Esophagus squamous epithelium (tissue), 4 donors: ENCODE results near the gene GSAP.

Source experiments
- POLR2A ChIP-seq, 4 donors: fragments of 450-650 bp; IDR thresholded peaks; one replicate each; pipeline ENCODE4 v1.6.1; 2017; ENCODE audit warnings: antibody characterized with exemption in 4 of 4, mild to moderate bottlenecking in 4 of 4, moderate library complexity in 3 of 4
- TF ChIP-seq, protein P1 (sequence below), 6 experiments: fragments of 450-650 bp in 4 of 6; fragments of 200-600 bp in 2 of 6; sonication (generic) in 2 of 6; IDR thresholded peaks; one replicate each; pipeline ENCODE4 v1.5.1; 2016 to 2019; ENCODE audit warnings: antibody characterized with exemption in 6 of 6, mild to moderate bottlenecking in 4 of 6, moderate library complexity in 4 of 6

DNA sequence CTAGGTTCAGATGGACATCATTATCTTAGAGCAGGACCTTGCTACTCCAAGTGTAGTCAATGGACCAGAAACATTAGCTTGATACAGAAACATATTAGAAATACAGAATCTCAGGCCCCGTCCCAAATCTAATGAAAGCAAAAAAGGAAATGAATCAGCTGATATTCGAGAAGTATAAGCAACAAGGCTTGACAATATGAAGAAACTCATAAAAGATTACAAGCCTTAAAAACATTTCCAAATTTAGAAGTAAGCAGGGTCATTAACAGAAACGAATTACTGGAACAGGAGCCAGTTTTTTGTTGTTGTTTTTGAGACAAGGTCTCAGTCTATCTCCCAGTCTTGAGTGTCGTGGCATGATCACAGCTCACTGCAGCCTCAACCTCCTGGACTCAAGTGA, 40.5 kb upstream of the GSAP start:
- TF ChIP-seq, protein P1, sequence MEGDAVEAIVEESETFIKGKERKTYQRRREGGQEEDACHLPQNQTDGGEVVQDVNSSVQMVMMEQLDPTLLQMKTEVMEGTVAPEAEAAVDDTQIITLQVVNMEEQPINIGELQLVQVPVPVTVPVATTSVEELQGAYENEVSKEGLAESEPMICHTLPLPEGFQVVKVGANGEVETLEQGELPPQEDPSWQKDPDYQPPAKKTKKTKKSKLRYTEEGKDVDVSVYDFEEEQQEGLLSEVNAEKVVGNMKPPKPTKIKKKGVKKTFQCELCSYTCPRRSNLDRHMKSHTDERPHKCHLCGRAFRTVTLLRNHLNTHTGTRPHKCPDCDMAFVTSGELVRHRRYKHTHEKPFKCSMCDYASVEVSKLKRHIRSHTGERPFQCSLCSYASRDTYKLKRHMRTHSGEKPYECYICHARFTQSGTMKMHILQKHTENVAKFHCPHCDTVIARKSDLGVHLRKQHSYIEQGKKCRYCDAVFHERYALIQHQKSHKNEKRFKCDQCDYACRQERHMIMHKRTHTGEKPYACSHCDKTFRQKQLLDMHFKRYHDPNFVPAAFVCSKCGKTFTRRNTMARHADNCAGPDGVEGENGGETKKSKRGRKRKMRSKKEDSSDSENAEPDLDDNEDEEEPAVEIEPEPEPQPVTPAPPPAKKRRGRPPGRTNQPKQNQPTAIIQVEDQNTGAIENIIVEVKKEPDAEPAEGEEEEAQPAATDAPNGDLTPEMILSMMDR (IDR thresholded peaks at IDR 0.05), result no peak
- no peak for TF ChIP-seq POLR2A (IDR thresholded peaks at IDR 0.05)
